NCI-H526 (cell line): ENCODE results near the gene MYL11.
"Not testable (repeated sequence)": the region's sequence is repeated elsewhere in the genome, so short reads cannot be mapped to it uniquely, and the experiment has no call there.

ENCODE experiments used
- DNase-seq, 2 experiments: peaks; one replicate each; lab custom pipeline; 2025; lab: John Stamatoyannopoulos, UW

The MYL11 gene

DNA sequence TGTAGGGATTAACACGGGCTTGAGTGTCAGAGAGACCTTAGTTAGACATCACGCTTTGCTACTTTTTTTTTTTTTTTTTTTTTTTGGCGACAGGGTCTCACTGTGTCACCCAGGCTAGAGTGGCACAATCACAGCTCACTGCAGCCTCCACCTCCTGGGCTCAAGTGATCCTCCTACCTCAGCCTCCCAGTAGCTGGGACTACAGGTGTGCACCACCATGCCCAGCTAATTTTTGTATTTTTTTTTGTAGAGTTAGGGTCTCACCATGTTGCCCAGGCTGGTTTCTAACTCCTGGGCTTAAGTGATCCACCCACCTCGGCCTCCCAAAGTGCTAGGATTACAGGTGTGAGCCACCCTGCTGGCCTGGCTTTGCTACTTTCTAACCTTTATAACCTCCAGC lies 22.0 kb downstream of the MYL11 start:
- DNase-seq: not testable (repeated sequence)

GRCh38 chr16:30397056-30397455 lies 22.5 kb downstream of the MYL11 start:
- DNase-seq: no peak

- DNase-seq: no peak
Observed at GRCh38 chr16:30397776-30398660, 23.4 kb downstream of the MYL11 start.

DNA sequence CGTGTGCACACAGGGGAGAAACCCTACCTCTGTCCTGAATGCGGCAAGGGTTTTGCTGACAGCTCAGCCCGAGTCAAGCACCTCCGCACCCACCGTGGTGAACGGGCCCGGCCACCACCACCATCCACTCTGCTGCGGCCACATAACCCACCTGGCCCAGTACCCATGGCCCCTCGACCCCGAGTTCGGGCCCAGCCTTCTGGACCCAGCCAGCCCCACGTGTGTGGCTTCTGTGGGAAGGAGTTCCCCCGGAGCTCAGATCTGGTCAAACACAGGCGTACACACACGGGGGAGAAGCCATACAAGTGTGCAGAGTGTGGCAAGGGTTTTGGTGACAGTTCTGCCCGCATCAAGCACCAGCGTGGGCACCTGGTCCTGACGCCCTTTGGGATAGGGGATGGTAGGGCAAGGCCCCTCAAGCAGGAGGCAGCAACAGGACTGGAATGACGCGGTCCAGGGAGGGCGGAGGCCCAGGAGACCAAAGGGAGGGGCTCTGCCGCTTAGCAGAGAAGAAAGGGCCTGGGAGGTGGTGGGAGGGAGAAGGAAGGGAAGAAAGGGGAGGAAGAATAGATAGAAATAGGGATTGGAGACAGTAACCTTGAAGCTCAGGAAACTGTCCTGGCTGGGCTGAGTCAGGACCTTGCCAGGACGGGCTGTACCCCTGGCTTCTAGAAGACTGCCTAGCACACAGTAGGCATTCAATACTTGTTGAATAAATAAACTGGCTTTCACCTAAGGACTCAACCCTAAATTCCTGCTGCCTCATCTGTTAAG lies 24.2 kb downstream of the MYL11 start:
- no peak for DNase-seq

DNA sequence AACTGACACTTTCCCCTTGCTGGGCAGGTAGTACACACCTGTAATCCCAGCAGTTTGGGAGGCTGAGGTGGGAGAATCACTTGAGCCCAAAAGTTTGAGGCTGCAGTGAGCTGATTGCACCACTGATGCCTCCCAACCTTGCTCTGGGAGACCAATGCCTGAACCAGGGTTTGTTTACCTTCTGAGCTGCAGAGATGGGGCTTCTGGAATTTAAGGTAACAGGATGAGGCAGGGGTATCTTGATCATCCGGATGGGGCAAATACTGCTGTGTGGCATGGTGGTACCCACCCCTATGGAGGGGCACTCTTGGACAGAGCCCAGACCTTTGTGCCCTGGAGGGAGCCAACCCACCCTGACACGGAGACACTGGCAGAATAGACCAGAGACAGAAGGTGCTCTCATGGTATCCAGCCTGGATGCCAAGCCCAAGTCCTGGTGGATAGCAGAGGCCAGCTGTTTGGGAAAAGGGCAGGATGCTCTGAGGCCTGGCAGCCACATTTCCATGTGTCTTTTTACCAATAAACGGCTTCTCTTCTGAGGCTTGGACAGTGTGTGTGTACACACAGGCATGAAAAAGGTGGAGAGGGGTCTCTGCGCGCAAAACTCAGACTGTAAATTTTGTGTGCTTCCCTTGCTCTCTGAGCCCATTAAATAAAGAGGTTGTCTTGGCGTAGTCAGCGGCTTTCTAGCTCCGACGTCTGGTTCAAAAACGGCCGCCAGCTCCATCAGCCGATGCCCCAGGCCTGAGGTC lies 25.0 kb downstream of the MYL11 start:
- DNase-seq: peak in 1 of 2 experiments; percentile 28

- no peak for DNase-seq
Observed at GRCh38 chr16:30401768-30402425, 27.3 kb downstream of the MYL11 start.

GRCh38 chr16:30406795-30407101 lies 32.1 kb downstream of the MYL11 start:
- DNase-seq: no peak

DNA sequence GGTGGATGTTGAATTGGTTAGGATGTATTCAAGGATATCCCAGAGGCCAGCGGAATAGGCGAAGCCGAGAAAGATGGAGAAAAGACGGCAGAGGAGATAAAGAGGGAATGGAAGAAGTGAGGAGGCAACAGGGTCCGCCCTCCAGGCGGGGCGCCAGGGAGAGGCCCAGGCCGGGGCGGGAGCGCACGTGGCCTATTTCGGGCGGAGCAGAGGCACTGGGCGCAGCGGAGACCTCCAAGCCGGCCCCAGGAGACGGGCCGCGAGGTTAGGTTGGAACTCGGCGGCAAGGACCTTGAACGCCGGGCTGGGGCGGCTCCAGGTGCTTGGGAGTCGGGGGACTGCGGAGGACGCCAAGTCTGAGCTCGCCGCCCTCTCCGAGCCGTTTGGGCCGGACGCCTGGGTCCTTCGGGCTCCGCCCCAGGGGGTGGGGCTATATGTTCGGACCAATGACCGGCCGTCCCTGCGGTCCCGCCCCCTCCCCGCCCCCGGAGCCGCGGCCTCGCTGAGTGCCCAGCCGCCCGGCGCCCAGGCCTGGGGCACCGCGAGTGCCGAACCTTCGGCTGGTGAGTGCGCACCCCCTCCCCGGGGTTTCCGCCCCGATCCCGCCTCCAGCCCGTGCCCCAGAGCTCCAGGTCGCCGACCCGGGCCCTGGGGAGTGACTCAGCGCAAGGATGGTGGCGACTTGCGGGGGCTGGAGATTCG lies 32.7 kb downstream of the MYL11 start, which contains the start of gene ZNF771:
TSS of gene ZNF771 (plus strand) at position 505 of the 702 bp plus-strand sequence. CDS start 448 bp downstream, outside the sequence.
- DNase-seq: peak; percentile 78 to 95

- DNase-seq: no peak
Observed at GRCh38 chr16:30407804-30408534, 33.4 kb downstream of the MYL11 start.

GRCh38 chr16:30409125-30410060 lies 34.8 kb downstream of the MYL11 start:
- DNase-seq: peak; percentile 80 to 93

DNA sequence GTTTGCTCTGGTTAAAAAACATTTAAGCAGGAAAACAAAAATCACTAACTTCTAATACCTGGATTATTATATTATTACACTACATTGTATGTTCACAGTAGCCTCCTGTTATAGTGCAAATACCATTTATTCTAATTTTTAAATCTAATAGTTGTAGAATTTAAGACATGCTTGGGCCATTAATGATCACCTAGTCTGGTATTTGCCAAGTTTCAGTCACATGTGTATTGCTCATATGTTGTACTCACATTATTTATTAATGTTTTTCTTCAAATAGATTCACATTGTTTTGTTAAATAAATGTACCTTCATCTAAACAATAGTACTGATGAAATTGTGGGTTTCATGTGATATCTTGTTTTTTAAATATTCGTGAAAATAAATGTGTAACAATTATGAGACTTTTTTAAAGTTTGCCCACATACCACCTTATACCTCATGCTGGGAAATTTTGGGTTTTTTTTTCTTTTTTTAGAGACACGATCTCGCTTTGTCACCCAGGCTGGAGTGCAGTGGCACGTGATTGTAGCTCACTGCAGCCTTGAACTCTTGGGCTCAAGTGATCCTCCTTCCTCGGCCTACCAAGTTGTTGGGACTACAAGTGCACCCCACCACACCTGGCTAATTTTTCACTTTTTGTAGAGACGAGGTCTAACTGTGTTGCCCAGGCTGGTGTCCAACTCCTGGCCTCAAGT lies 38.7 kb downstream of the MYL11 start:
- no peak for DNase-seq

- no peak for DNase-seq
Observed at GRCh38 chr16:30414159-30414558, 39.6 kb downstream of the MYL11 start.

- no peak for DNase-seq
Observed at GRCh38 chr16:30416047-30416603, 41.5 kb downstream of the MYL11 start.

- no peak for DNase-seq
Observed at GRCh38 chr16:30416624-30417528, 42.3 kb downstream of the MYL11 start.

- peak; percentile 85 to 98 for DNase-seq
Observed at GRCh38 chr16:30417529-30418349, 43.1 kb downstream of the MYL11 start.
